GM12878 (cell line): Measurements from ENCODE around the gene ADCY5. TPM values are rescaled to one million over a fixed set of nuclear protein-coding genes. Genes with fewer than 3 reads are reported as not detected.

Experiments used
- ATAC-seq: fragments of 200-7000 bp; cut with Tn5 transposase; 3 replicates; pipeline ENCODE4 v1.9.1; 2020; ENCODE audit warnings: mild to moderate bottlenecking, moderate library complexity
- BruUV-seq: library from RNA; stranded (reverse); fragments of 400-500 nt; replicated peaks from 2 replicates; lab custom pipeline; 2021; lab: Mats Ljungman, UMichigan
- CTCF ChIA-PET: fragments of 300-600 bp; sonication (Branson Sonifier 250); formaldehyde crosslinking; extraction: SDS; loops from one replicate; lab custom pipeline; 2021; ENCODE audit warnings: inconsistent platforms; lab: Yijun Ruan, JAX
- POLR2A ChIA-PET: fragments of 350-600 bp; formaldehyde crosslinking; extraction: SDS; loops from one replicate; lab custom pipeline; 2021; ENCODE audit warnings: inconsistent platforms; lab: Charles Lee
- RAD21 ChIA-PET: fragments of 300-600 bp; sonication (Branson Sonifier 250); formaldehyde crosslinking; loops from one replicate; lab custom pipeline; 2023; ENCODE audit warnings: antibody characterized with exemption; ENCODE audit not compliant: unreplicated experiment; lab: Charles Lee
- SMC1A ChIA-PET: fragments of 300-600 bp; sonication (Branson Sonifier 250); formaldehyde crosslinking; loops from one replicate; lab custom pipeline; 2023; ENCODE audit not compliant: unreplicated experiment, uncharacterized antibody; lab: Charles Lee
- DNase-seq: peaks from one replicate; pipeline ENCODE4 v3.0.0-alpha.2; 2011; ENCODE audit warnings: low read depth, low spot score
- FAIRE-seq: peaks from 3 replicates; lab custom pipeline; 2011; peaks lifted over from hg19 to GRCh38; lab: Jason Lieb, UNC
- H2AFZ ChIP-seq: 2 replicates; pipeline ENCODE4 v1.6.0; 2011; ENCODE audit warnings: low read depth, low read length, control low read depth; ENCODE audit not compliant: control insufficient read depth
- H3K27ac ChIP-seq: 2 replicates; pipeline ENCODE4 v1.5.1; 2011; ENCODE audit warnings: control low read depth; ENCODE audit not compliant: control insufficient read depth, insufficient read depth
- H3K27me3 ChIP-seq, 2 experiments: replicated peaks in 1 of 2; 2 replicates each; pipeline versions ENCODE4 v1.6.0 to v1.6.1; 2011; ENCODE audit warnings: low read length in 1 of 2; ENCODE audit not compliant: control insufficient read depth in 2 of 2, insufficient read depth in 2 of 2
- H3K36me3 ChIP-seq, 2 experiments: 2 replicates each; pipeline ENCODE4 v1.5.1; 2011; ENCODE audit warnings: low read length in 1 of 2; ENCODE audit not compliant: control insufficient read depth in 2 of 2, insufficient read depth in 2 of 2
- H3K4me1 ChIP-seq: 2 replicates; pipeline ENCODE4 v1.6.1; 2011; ENCODE audit warnings: mild to moderate bottlenecking, low read length, moderate library complexity, mixed read lengths; ENCODE audit not compliant: control insufficient read depth, insufficient read depth
- H3K4me2 ChIP-seq: 2 replicates; pipeline ENCODE4 v1.6.0; 2011; ENCODE audit warnings: control low read depth; ENCODE audit not compliant: control insufficient read depth, insufficient read depth
- H3K4me3 ChIP-seq: fragments of 200-600 bp; sonication (generic); 2 replicates; pipeline ENCODE4 v1.5.1; 2016
- H3K79me2 ChIP-seq: 2 replicates; pipeline ENCODE4 v1.6.0; 2011; ENCODE audit warnings: low read length; ENCODE audit not compliant: control insufficient read depth, insufficient read depth
- H3K9ac ChIP-seq: 2 replicates; pipeline ENCODE4 v1.8.0; 2011; ENCODE audit warnings: low read length, control low read depth, mixed read lengths; ENCODE audit not compliant: control insufficient read depth, insufficient read depth
- H3K9me3 ChIP-seq: replicated peaks from 3 replicates; pipeline ENCODE4 v1.5.1; 2011; ENCODE audit warnings: mild to moderate bottlenecking, low read length; ENCODE audit not compliant: control insufficient read depth, insufficient read depth
- H4K20me1 ChIP-seq: 2 replicates; pipeline ENCODE4 v1.6.0; 2011; ENCODE audit not compliant: control insufficient read depth, insufficient read depth
- ASH2L ChIP-seq: fragments of 300-600, 200-600 bp; sonication (generic); IDR thresholded peaks from 2 replicates; pipeline ENCODE4 v1.6.1; 2017; ENCODE audit warnings: low read depth, mild to moderate bottlenecking, borderline replicate concordance
- BHLHE40 ChIP-seq, 2 experiments: fragments of 450-650 bp in 1 of 2; IDR thresholded peaks; 2 replicates each; pipeline ENCODE4 v1.6.1; 2011 to 2017; ENCODE audit warnings: low read depth in 2 of 2, borderline replicate concordance in 1 of 2, improper control_type of control experiment in 1 of 2, low read length in 1 of 2, mild to moderate bottlenecking in 1 of 2
- CEBPZ ChIP-seq: fragments of 150-350 bp; IDR thresholded peaks from 2 replicates; pipeline ENCODE4 v1.6.1; 2016; ENCODE audit warnings: low read depth, low read length
- EP300 ChIP-seq, 2 experiments: fragments of 150-350 bp in 1 of 2; IDR thresholded peaks; 2 replicates each; pipeline ENCODE4 v1.6.1; 2011 to 2012; ENCODE audit warnings: low read depth in 2 of 2, low read length in 2 of 2, borderline replicate concordance in 1 of 2, improper control_type of control experiment in 1 of 2, inconsistent platforms in 1 of 2; ENCODE audit not compliant: control insufficient read depth in 1 of 2
- HDGF ChIP-seq: fragments of 450-650 bp; IDR thresholded peaks from 2 replicates; pipeline ENCODE4 v1.6.1; 2016; ENCODE audit warnings: antibody characterized with exemption
- HSF1 ChIP-seq: fragments of 150-350 bp; IDR thresholded peaks from 2 replicates; pipeline ENCODE4 v1.6.1; 2014; ENCODE audit warnings: mild to moderate bottlenecking, low read depth, low read length
- JUNB ChIP-seq: IDR thresholded peaks from 2 replicates; pipeline ENCODE4 v1.6.1; 2016; ENCODE audit warnings: antibody characterized with exemption, mild to moderate bottlenecking
- KDM1A ChIP-seq: fragments of 200-600 bp; sonication (generic); IDR thresholded peaks from 2 replicates; pipeline ENCODE4 v1.6.1; 2016; ENCODE audit warnings: borderline replicate concordance
- LARP7 ChIP-seq: fragments of 450-650 bp; IDR thresholded peaks from 2 replicates; pipeline ENCODE4 v1.6.1; 2017; ENCODE audit warnings: mild to moderate bottlenecking
- MEF2B ChIP-seq: fragments of 450-650 bp; IDR thresholded peaks from 2 replicates; pipeline ENCODE4 v1.6.1; 2018; ENCODE audit warnings: mild to moderate bottlenecking, moderate library complexity; ENCODE audit not compliant: partially characterized antibody, poor library complexity, severe bottlenecking
- MTA2 ChIP-seq: fragments of 450-650 bp; IDR thresholded peaks from 2 replicates; pipeline ENCODE4 v1.6.1; 2016; ENCODE audit warnings: low read depth, mild to moderate bottlenecking, moderate library complexity
- MYB ChIP-seq: fragments of 150-350 bp; IDR thresholded peaks from 2 replicates; pipeline ENCODE4 v1.6.1; 2014; ENCODE audit warnings: mild to moderate bottlenecking, low read depth, low read length, borderline replicate concordance
- PAX5 ChIP-seq: IDR thresholded peaks from 2 replicates; pipeline ENCODE4 v1.6.1; 2011; ENCODE audit warnings: low read depth, low read length, borderline replicate concordance
- RFX5 ChIP-seq: IDR thresholded peaks from 2 replicates; pipeline ENCODE4 v1.6.1; 2011; ENCODE audit warnings: low read depth, low read length, improper control_type of control experiment
- STAT3 ChIP-seq: IDR thresholded peaks from 2 replicates; pipeline ENCODE4 v1.6.1; 2011; ENCODE audit warnings: low read depth, low read length, improper control_type of control experiment
- USF2 ChIP-seq: IDR thresholded peaks from 2 replicates; pipeline ENCODE4 v1.6.1; 2011; ENCODE audit warnings: low read depth, low read length, improper control_type of control experiment, borderline replicate concordance
- WRNIP1 ChIP-seq: IDR thresholded peaks from 2 replicates; pipeline ENCODE4 v1.6.1; 2011; ENCODE audit warnings: low read depth, low read length, improper control_type of control experiment, borderline replicate concordance
- YY1 ChIP-seq: IDR thresholded peaks from 2 replicates; pipeline ENCODE4 v1.6.1; 2011; ENCODE audit warnings: low read depth, mild to moderate bottlenecking, low read length
- WGBS: methylation state at CpG from one replicate; pipeline ENCODE4 v1.1.6; 2016; ENCODE audit warnings: low lambda C conversion rate; ENCODE audit not compliant: insufficient replicate concordance, insufficient coverage; ENCODE audit errors: missing lambda C conversion rate; 5-methylcytosine and 5-hydroxymethylcytosine counted together
- in situ Hi-C: fragments of 300-500 bp; cut with MboI; formaldehyde crosslinking; loops from 9 replicates; pipeline ENCODE4 v1.14.3; 2018; ENCODE audit warnings: mixed read lengths
- intact Hi-C: fragments of 100-400 bp; cut with micrococcal nuclease; formaldehyde crosslinking; loops from one replicate; pipeline ENCODE4 v1.14.2; 2022; ENCODE audit not compliant: unreplicated experiment
- polyA plus RNA-seq, 11 experiments: library from polyadenylated mRNA; depleted of rRNA in 4 of 11; unstranded in 6 of 11; stranded (reverse) in 5 of 11; fragments of >200 nt; fragmentation: Nextera tagmentation in 4 of 11; fragmentation: Illumina TruSeq in 1 of 11; extraction: Ambion mirVana in 4 of 11; extraction: Trizol in 1 of 11; gene quantifications; 1 replicate in 1 of 11; 2 replicates in 10 of 11; pipeline versions ENCODE4 v1.2.1 to v1.2.3, GENCODE V29; 2011 to 2016; ENCODE audit warnings: inconsistent platforms in 2 of 11, missing spikeins in 2 of 11, low read depth in 1 of 11
- total RNA-seq, 4 experiments: library from RNA; depleted of rRNA in 3 of 4; stranded (reverse); fragments of >200 nt in 3 of 4; fragmentation: Illumina TruSeq in 1 of 4; extraction: Trizol in 1 of 4; gene quantifications; 2 replicates each; pipeline versions ENCODE4 v1.2.1 to v1.2.3, GENCODE V29; 2013 to 2021

ADCY5 gene
- total and polyA plus RNA-seq, 10 of the 15 experiments (the other 5 are each of a cell fraction or from before 2014, with no cell fraction given) = under 0.01 to 0.24 (median 0.02) TPM; not detected in 4

GRCh38 chr3:123275691-123276090, 173.2 kb downstream of the ADCY5 start:
- RAD21 ChIA-PET = no interaction called here
- WGBS = 55% methylated on average over 3 of the region's 3 CpGs
- no TSS peak for BruUV-seq

More at GRCh38 chr3:123275691-123276090, 173.2 kb downstream of the ADCY5 start:
- no peaks in the 10 kb centered on the region for H3K27me3 ChIP-seq
- CTCF ChIA-PET = no interaction called here
- H3K9me3 ChIP-seq = no peaks in the 10 kb centered on the region
- H3K36me3 ChIP-seq = no peaks in the 10 kb centered on the region
- no peaks in the 10 kb centered on the region for H3K79me2 ChIP-seq
- H3K4me1 ChIP-seq = no peaks in the 10 kb centered on the region
- H2AFZ ChIP-seq = no peak overlapping the region
- no peak for ATAC-seq
- intact Hi-C loops = no loop called here
- in situ Hi-C loops = no loop called here
- no peak for FAIRE-seq
- POLR2A ChIA-PET = no interaction called here
- no peak for DNase-seq
- H3K9ac ChIP-seq = no peak overlapping the region
- no peak overlapping the region for H3K4me3 ChIP-seq
- SMC1A ChIA-PET = interaction anchor here (1.0 kb wide), 1 partner anchor 10 kb away, joined by 3 read pairs; no protein-coding TSS in a partner anchor
- no peaks in the 10 kb centered on the region for H4K20me1 ChIP-seq
- TF ChIP-seq WRNIP1 = no peak
- TF ChIP-seq BHLHE40 (IDR thresholded peaks at IDR 0.05; ENCODE audit: borderline replicate concordance in 1 of 2, low read depth in 2 of 2, low read length in 1 of 2) = no peak
- no peak for TF ChIP-seq HDGF
- no peak for TF ChIP-seq HSF1
- no peak for TF ChIP-seq STAT3
- TF ChIP-seq EP300 (IDR thresholded peaks at IDR 0.05; ENCODE audit: borderline replicate concordance in 1 of 2, control insufficient read depth in 1 of 2, low read depth in 2 of 2, low read length in 2 of 2) = no peak
- no peak for TF ChIP-seq RFX5
- TF ChIP-seq CEBPZ = no peak
- no peak for TF ChIP-seq KDM1A
- TF ChIP-seq MYB = no peak
- no peak for TF ChIP-seq LARP7
- TF ChIP-seq USF2 = no peak
- no peak for TF ChIP-seq MTA2
- TF ChIP-seq ASH2L = no peak
- TF ChIP-seq JUNB = no peak
- TF ChIP-seq MEF2B = no peak
- no peak for TF ChIP-seq PAX5
- no peak for TF ChIP-seq YY1
- TF ChIP-seq, all 136 proteins: peak for 0
- no peak overlapping the region for H3K27ac ChIP-seq
- H3K4me2 ChIP-seq = no peak overlapping the region
